Astrocyte (in vitro differentiated cells and primary cell): ENCODE data around the gene TSBP1.
"Not testable (repeated sequence)": the region's sequence is repeated elsewhere in the genome, so short reads cannot be mapped to it uniquely, and the experiment has no call there.

ENCODE experiments used
- CTCF ChIP-seq: IDR thresholded peaks from 2 replicates; pipeline ENCODE4 v1.5.1; 2011; ENCODE audit warnings: low read depth, mild to moderate bottlenecking, inconsistent platforms, low read length, moderate library complexity; ENCODE audit not compliant: insufficient read depth
- EZH2 ChIP-seq: IDR thresholded peaks from 2 replicates; pipeline ENCODE4 v1.6.1; 2012; ENCODE audit warnings: mild to moderate bottlenecking, low read length, inconsistent platforms; ENCODE audit not compliant: insufficient read depth

- not testable (repeated sequence) for TF ChIP-seq CTCF, EZH2
Measured at GRCh38 chr6:32273801-32274577, 97.7 kb downstream of the TSBP1 start.
